ENCODE measurements around the gene ATN1.

The ATN1 gene

GRCh38 chr12:6961695-6962284, 34.0 kb downstream of the ATN1 start (continued):
- TF ChIP-seq ZNF513 (tag by site-specific recombination; IDR thresholded peaks at IDR 0.05) (no peak), ZNF510 (tag by site-specific recombination; IDR thresholded peaks at IDR 0.05; ENCODE audit: insufficient replicate concordance) (no peak), GLIS1 (tag by site-specific recombination; IDR thresholded peaks at IDR 0.05) (peak; percentile 28; the same call in 1 of the 2 replicates), ZXDB (tag by site-specific recombination; IDR thresholded peaks at IDR 0.05) (peak; percentile 58), KLF8 (tag by site-specific recombination; IDR thresholded peaks at IDR 0.05) (peak; percentile 68), ZNF776 (tag by site-specific recombination; IDR thresholded peaks at IDR 0.05; ENCODE audit: borderline replicate concordance) (no peak), ZSCAN23 (tag by site-specific recombination; IDR thresholded peaks at IDR 0.05) (no peak), IKZF3 (tag by site-specific recombination; IDR thresholded peaks at IDR 0.05) (peak; percentile 91), SP2 (tag by site-specific recombination; IDR thresholded peaks at IDR 0.05) (peak; percentile 5; the same call in 1 of the 2 replicates), ZNF184 (tag by site-specific recombination; IDR thresholded peaks at IDR 0.05) (0 out of 2 replicates have a peak, but pooled peaks have one; percentile 4), GLIS2 (tag by site-specific recombination; IDR thresholded peaks at IDR 0.05) (peak; percentile 68; the same call in 1 of the 2 replicates), ZNF555 (tag by site-specific recombination; conservative IDR thresholded peaks at IDR 0.05) (no peak), ZNF19 (tag by site-specific recombination; IDR thresholded peaks at IDR 0.05; ENCODE audit: low read depth) (no peak), KLF9 (tag by site-specific recombination; IDR thresholded peaks at IDR 0.05; ENCODE audit: low read depth) (peak; percentile 81), FEZF1 (tag by site-specific recombination; IDR thresholded peaks at IDR 0.05) (0 out of 2 replicates have a peak, but pooled peaks have one; percentile 4), ZNF629 (tag by site-specific recombination; IDR thresholded peaks at IDR 0.05) (peak; percentile 36; the same call in 1 of the 2 replicates), OSR2 (tag by site-specific recombination; IDR thresholded peaks at IDR 0.05) (no peak), ZNF155 (tag by site-specific recombination; IDR thresholded peaks at IDR 0.05) (no peak), SCRT1 (tag by site-specific recombination; IDR thresholded peaks at IDR 0.05; ENCODE audit: borderline replicate concordance) (no peak), ZNF404 (tag by site-specific recombination; IDR thresholded peaks at IDR 0.05) (no peak), YY1 (tag by site-specific recombination; IDR thresholded peaks at IDR 0.05) (0 out of 2 replicates have a peak, but pooled peaks have one; percentile 2)
- TF ChIP-seq, protein P1, sequence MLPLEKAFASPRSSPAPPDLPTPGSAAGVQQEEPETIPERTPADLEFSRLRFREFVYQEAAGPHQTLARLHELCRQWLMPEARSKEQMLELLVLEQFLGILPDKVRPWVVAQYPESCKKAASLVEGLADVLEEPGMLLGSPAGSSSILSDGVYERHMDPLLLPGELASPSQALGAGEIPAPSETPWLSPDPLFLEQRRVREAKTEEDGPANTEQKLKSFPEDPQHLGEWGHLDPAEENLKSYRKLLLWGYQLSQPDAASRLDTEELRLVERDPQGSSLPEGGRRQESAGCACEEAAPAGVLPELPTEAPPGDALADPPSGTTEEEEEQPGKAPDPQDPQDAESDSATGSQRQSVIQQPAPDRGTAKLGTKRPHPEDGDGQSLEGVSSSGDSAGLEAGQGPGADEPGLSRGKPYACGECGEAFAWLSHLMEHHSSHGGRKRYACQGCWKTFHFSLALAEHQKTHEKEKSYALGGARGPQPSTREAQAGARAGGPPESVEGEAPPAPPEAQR (tag by site-specific recombination; IDR thresholded peaks at IDR 0.05): no peak
- TF ChIP-seq, protein P2, sequence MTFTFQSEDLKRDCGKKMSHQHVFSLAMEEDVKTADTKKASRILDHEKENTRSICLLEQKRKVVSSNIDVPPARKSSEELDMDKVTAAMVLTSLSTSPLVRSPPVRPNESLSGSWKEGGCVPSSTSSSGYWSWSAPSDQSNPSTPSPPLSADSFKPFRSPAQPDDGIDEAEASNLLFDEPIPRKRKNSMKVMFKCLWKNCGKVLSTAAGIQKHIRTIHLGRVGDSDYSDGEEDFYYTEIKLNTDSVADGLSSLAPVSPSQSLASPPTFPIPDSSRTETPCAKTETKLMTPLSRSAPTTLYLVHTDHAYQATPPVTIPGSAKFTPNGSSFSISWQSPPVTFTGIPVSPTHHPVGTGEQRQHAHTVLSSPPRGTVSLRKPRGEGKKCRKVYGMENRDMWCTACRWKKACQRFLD (tag by site-specific recombination; IDR thresholded peaks at IDR 0.05): no peak
- TF ChIP-seq, protein P3, sequence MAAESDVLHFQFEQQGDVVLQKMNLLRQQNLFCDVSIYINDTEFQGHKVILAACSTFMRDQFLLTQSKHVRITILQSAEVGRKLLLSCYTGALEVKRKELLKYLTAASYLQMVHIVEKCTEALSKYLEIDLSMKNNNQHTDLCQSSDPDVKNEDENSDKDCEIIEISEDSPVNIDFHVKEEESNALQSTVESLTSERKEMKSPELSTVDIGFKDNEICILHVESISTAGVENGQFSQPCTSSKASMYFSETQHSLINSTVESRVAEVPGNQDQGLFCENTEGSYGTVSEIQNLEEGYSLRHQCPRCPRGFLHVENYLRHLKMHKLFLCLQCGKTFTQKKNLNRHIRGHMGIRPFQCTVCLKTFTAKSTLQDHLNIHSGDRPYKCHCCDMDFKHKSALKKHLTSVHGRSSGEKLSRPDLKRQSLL (tag by site-specific recombination; IDR thresholded peaks at IDR 0.05): no peak
